Measurements from ENCODE around the gene TLR6.
"Not testable (repeated sequence)": the region's sequence is repeated elsewhere in the genome, so short reads cannot be mapped to it uniquely, and the experiment has no call there.

The TLR6 gene

GRCh38 chr4:38820329-38821061 is 36.1 kb downstream of the TLR6 start:
- no peak for DNase-seq (ENCODE audit: low read depth)

DNA sequence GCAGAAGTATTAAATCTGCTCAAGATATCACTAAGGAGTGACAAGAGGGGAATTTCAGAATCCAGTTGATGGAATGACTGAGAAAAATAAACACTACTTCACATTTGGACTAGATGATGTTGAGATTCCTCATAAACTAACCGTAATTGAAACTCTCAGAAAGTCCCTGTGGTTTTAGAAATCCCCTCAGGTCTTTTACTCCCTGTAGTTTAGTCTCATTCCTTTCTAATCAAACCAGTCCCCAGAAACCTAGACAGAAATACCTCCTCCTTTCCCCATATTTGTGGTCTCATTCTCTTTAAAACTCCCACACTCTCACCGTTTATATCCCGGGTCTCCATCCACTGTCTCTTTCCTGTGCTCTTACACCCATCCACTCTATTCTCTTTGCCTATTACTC is 37.0 kb downstream of the TLR6 start:
- no peak for DNase-seq (ENCODE audit: low read depth)

GRCh38 chr4:38818441-38818976 is 38.1 kb downstream of the TLR6 start:
- no peak for DNase-seq (ENCODE audit: low read depth)

- DNase-seq (ENCODE audit: low read depth) = no peak
These were observed 40.5 kb downstream of the TLR6 start for GRCh38 chr4:38815885-38816782.

GRCh38 chr4:38814386-38814785 is 42.2 kb downstream of the TLR6 start:
- no peak for DNase-seq (ENCODE audit: low read depth)

- no peak for DNase-seq (ENCODE audit: low read depth)
These were observed 45.3 kb downstream of the TLR6 start for GRCh38 chr4:38811297-38811696.

- not testable (repeated sequence) for DNase-seq (ENCODE audit: low read depth)
These were observed 49.2 kb downstream of the TLR6 start for GRCh38 chr4:38807462-38807861.

DNA sequence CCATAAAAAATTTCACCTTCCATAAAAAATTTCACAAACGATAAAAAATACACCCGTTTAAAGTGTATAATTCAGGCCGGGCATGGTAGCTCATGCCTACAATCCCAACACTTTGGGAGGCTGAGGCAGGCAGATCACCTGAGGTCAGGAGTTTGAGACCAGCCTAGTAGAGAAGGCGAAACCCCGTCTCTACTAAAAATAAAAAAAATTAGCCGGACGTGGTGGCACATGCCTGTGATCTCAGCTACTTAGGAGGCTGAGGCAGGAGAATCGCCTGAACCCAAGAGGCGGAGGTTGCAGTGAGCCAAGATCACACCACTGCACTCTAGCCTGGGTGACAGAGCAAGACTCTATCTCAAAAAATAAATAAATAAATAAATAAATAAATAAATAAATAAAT is 50.4 kb downstream of the TLR6 start:
- not testable (repeated sequence) for DNase-seq (ENCODE audit: low read depth)

- peak; percentile 25 for DNase-seq (ENCODE audit: low read depth)
These were observed 51.0 kb downstream of the TLR6 start for GRCh38 chr4:38805530-38806145.

- peak; percentile 35 for DNase-seq (ENCODE audit: low read depth)
These were observed 51.8 kb downstream of the TLR6 start, which contains the start of gene TLR1 for GRCh38 chr4:38804654-38805295. TSS of gene TLR1 (minus strand) at chr4:38804791. CDS start at chr4:38798831, 5,960 bp downstream.

- no peak for DNase-seq (ENCODE audit: low read depth)
These were observed 52.6 kb downstream of the TLR6 start for GRCh38 chr4:38803833-38804653.

- no peak for DNase-seq (ENCODE audit: low read depth)
These were observed 53.9 kb downstream of the TLR6 start for GRCh38 chr4:38802561-38803355.

- DNase-seq (ENCODE audit: low read depth) = no peak
These were observed 55.6 kb downstream of the TLR6 start for GRCh38 chr4:38800961-38801450.

GRCh38 chr4:38800366-38800765 is 56.3 kb downstream of the TLR6 start:
- DNase-seq (ENCODE audit: low read depth) = no peak

DNA sequence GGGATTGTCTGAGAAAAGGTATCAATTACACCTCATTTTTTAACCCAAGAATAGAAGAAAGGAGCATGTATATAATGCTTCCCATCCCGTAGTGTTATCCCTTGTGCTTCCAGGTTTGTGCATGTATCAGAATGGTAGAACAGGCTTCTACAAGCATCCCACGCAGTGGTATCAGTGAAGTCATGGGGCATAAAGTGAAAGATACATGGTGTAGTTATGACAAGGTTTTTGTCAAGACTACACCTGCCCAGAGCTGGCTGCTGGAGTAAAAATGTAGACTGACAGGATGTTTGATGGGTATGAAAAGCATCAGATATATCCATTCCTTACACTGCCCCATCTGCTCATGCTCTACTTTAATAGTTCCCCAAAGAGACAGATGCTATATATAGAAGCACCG is 61.5 kb downstream of the TLR6 start:
- no peak for DNase-seq (ENCODE audit: low read depth)

GRCh38 chr4:38794051-38794450 is 62.6 kb downstream of the TLR6 start:
- no peak for DNase-seq (ENCODE audit: low read depth)

GRCh38 chr4:38791010-38791409 is 65.6 kb downstream of the TLR6 start:
- DNase-seq (ENCODE audit: low read depth) = no peak

- DNase-seq (ENCODE audit: low read depth) = no peak
These were observed 68.3 kb downstream of the TLR6 start for GRCh38 chr4:38788317-38788716.

- no peak for DNase-seq (ENCODE audit: low read depth)
These were observed 68.9 kb downstream of the TLR6 start for GRCh38 chr4:38787693-38788092.

GRCh38 chr4:38785901-38786402 is 70.7 kb downstream of the TLR6 start:
- DNase-seq (ENCODE audit: low read depth) = no peak
